GM12864 (cell line): ENCODE measurements around the gene PEAK3.

Experiments
- DNase-seq: peaks from one replicate; pipeline ENCODE4 v3.0.0-alpha.2; 2011; ENCODE audit warnings: low read depth
- H3K4me3 ChIP-seq: 2 replicates; pipeline ENCODE4 v1.5.1; 2011; ENCODE audit warnings: mild to moderate bottlenecking, low read depth, low read length, control low read depth
- CTCF ChIP-seq: IDR thresholded peaks from 2 replicates; pipeline ENCODE4 v1.5.1; 2011; ENCODE audit warnings: low read depth, mild to moderate bottlenecking, moderate library complexity, low read length, control low read depth, inconsistent platforms; ENCODE audit errors: missing control alignments

Gene PEAK3

GRCh38 chr19:2320939-2321338 is 39.0 kb upstream of the PEAK3 start:
- no peak for TF ChIP-seq CTCF
- no peak for DNase-seq
- no peak overlapping the region for H3K4me3 ChIP-seq

DNA sequence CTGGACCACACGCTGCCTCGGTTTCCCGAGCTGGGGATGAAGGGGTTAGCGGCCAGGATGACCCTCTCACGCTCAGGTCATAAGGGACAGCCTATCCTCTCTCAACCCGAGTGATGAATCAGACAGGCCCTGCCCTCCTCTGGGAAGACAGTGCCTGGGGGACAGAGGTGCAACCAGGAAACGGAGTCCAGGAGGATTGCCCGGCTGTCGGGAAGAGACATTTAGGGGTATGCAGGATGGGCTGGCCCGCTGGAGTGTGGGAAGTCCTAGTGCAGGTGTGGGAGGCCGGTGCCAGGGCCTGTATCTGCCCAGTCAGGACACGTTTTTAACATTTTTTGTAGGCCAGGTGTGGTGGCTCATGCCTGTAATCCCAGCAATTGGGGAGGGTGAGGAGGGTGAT is 38.1 kb upstream of the PEAK3 start:
- H3K4me3 ChIP-seq: no peak overlapping the region

GRCh38 chr19:2319551-2319950 is 37.6 kb upstream of the PEAK3 start:
- H3K4me3 ChIP-seq: no peak overlapping the region
- DNase-seq: no peak
- TF ChIP-seq CTCF: no peak

More for the DNA sequence above, 38.1 kb upstream of the PEAK3 start:
- no peak for TF ChIP-seq CTCF
- no peak for DNase-seq

GRCh38 chr19:2318923-2319322 is 36.9 kb upstream of the PEAK3 start:
- no peak for DNase-seq
- no peak overlapping the region for H3K4me3 ChIP-seq
- no peak for TF ChIP-seq CTCF

DNA sequence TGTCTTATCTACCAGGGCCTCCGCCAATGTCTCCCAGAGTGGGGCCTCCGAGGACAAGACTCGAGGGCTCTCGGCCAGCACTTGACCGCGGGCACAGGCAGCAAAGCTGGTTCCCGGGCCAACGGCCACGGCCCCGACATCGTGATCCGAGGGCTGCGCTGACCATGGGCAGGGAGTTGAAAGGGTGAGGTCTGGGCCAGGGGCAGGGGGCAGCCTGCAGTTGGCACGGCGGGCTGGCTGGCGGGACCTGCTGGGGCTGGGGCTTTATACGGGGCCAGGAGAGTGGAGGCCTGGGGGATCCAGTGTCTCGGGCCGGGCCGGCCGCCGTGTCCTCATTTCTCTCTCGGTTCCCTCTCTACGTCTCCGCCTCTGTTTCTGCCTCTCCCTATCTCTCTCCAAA is 35.8 kb upstream of the PEAK3 start:
- no peak overlapping the region for H3K4me3 ChIP-seq
- DNase-seq: no peak
- no peak for TF ChIP-seq CTCF

DNA sequence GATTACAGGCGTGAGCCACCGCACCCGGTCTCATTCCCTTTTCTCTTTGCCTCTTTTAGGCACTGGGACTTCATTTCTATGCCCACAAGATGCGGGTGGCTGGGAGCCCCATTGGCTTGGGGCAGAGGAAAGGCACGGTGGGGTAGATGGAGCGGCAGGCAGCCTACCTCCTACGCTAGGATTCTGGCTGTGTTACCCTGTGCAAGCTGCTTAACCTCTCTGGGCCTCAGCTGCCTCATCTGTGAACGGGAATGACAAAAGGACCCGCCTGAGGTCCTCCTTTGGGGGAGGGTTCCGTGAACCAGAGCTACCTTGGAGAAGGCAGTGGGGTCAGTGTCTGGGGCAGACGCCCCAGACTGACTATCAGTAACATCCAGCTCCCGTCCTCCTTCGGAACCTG is 35.3 kb upstream of the PEAK3 start:
- H3K4me3 ChIP-seq: no peak overlapping the region
- no peak for DNase-seq
- no peak for TF ChIP-seq CTCF

DNA sequence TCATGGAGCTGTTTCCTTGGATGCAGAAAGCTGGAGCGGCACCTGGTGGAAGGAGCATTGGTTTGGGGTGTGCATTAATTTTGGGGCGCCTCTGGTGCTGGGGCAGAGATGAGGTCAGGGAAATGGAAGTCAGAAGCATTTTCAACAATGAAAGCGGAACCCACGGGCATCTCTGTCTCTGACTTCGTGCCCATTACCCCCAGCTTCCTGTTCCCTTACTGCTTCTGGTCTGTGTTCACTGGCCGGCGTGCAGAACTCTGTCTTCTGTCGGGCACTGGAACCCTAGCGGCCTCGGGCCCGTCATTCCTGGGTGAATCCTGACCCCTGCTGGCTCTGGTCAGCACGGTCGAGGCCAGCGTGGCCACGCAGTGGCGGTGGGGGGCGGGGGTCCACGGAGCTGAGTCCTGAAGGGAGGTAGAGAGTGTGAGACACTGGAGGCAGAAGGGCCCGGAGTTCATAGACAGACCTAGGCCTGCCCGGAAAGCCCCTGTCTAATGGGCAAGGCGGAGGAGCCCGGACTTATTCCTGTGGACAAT is 33.9 kb upstream of the PEAK3 start:
- DNase-seq: no peak
- peak; percentile 46 for TF ChIP-seq CTCF
- H3K4me3 ChIP-seq: no peak overlapping the region
